Tibial nerve (tissue), 4 donors: ENCODE measurements around the gene MEIS1. TPM values are rescaled to one million over a fixed set of nuclear protein-coding genes. Genes with fewer than 3 reads are reported as not detected.
"Not testable (repeated sequence)": the region's sequence is repeated elsewhere in the genome, so short reads cannot be mapped to it uniquely, and the experiment has no call there.

Experiments
- DNase-seq, 2 donors: peaks; one replicate each; pipeline ENCODE4 v3.0.0-alpha.2; 2019; ENCODE audit warnings: low spot score in 2 of 2
- H3K27ac ChIP-seq, 4 donors: fragments of 200-600 bp; sonication (generic) in 3 of 4; one replicate each; pipeline ENCODE4 v1.5.1; 2017 to 2019; ENCODE audit warnings: mild to moderate bottlenecking in 1 of 4
- H3K27me3 ChIP-seq, 2 donors: fragments of 200-600 bp; sonication (generic) in 1 of 2; one replicate each; pipeline versions ENCODE4 v1.5.1 to v1.6.0; 2017 to 2019
- H3K36me3 ChIP-seq, 3 donors: fragments of 200-600 bp; sonication (generic); one replicate each; pipeline ENCODE4 v1.5.1; 2018 to 2019
- H3K4me1 ChIP-seq, 4 donors: fragments of 200-600 bp; sonication (generic) in 3 of 4; one replicate each; pipeline ENCODE4 v1.5.1; 2017 to 2019
- H3K4me3 ChIP-seq, 4 donors: fragments of 200-600 bp; sonication (generic) in 3 of 4; one replicate each; pipeline ENCODE4 v1.5.1; 2017 to 2019; ENCODE audit warnings: mild to moderate bottlenecking in 1 of 4, moderate library complexity in 1 of 4
- H3K9me3 ChIP-seq, 4 donors: fragments of 200-600 bp; sonication (generic) in 3 of 4; one replicate each; pipeline ENCODE4 v1.5.1; 2017 to 2019
- EP300 ChIP-seq, 2 donors: sonication (generic); formaldehyde crosslinking; IDR thresholded peaks; one replicate each; pipeline ENCODE4 v1.6.1; 2017; ENCODE audit warnings: antibody characterized with exemption in 2 of 2, mild to moderate bottlenecking in 1 of 2
- POLR2A ChIP-seq, 2 donors: fragments of 450-650 bp; IDR thresholded peaks; one replicate each; pipeline ENCODE4 v1.6.1; 2017; ENCODE audit warnings: antibody characterized with exemption in 2 of 2, mild to moderate bottlenecking in 2 of 2, moderate library complexity in 2 of 2
- WGBS, 2 donors: methylation state at CpG; one replicate each; pipeline ENCODE4 v1.1.5; 2018; 5-methylcytosine and 5-hydroxymethylcytosine counted together
- total RNA-seq, 4 donors: library from RNA; depleted of rRNA; stranded (reverse); fragments of >200 nt; gene quantifications; one replicate each; pipeline ENCODE4 v1.1.0, GENCODE V29; 2016
- TF ChIP-seq, protein P1 (sequence below), 5 experiments: fragments of 200-600 bp in 3 of 5; fragments of 450-650 bp in 2 of 5; sonication (generic) in 3 of 5; IDR thresholded peaks; one replicate each; pipeline ENCODE4 v1.5.1; 2016 to 2019; ENCODE audit warnings: antibody characterized with exemption in 5 of 5, mild to moderate bottlenecking in 3 of 5, moderate library complexity in 2 of 5

Gene MEIS1
- total RNA-seq, 4 donors from 2014 or later: 9.0 to 18.4 (median 12.5) TPM

DNA sequence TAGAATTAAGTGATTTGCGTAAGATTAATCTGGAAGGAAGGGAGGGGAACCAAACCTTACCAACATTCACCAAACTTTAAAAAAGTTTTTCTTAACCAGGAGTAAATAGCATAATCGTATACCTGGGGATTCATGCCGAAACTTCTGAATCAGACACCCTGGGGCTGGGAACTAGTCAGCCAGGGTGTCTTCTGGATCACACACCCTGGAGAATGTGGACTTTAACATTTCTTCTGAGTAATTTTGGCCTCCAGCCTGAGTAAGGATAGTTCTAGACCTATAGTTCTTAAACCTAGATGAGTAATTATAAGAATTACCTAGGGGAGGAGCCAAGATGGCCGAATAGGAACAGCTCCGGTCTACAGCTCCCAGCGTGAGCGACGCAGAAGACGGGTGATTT, 44.1 kb upstream of the MEIS1 start:
- WGBS, 2 donors: 92 to 96% methylated on average over 9 of the region's 9 CpGs
- Histone ChIP-seq H3K27me3 (no peaks in the 10 kb centered on the region), H3K36me3 (no peaks in the 10 kb centered on the region), H3K4me3 (no peak overlapping the region), H3K4me1 (no peaks in the 10 kb centered on the region), H3K27ac (no peak overlapping the region), H3K9me3 (no peaks in the 10 kb centered on the region)
- DNase-seq: no peak
- TF ChIP-seq, protein P1, sequence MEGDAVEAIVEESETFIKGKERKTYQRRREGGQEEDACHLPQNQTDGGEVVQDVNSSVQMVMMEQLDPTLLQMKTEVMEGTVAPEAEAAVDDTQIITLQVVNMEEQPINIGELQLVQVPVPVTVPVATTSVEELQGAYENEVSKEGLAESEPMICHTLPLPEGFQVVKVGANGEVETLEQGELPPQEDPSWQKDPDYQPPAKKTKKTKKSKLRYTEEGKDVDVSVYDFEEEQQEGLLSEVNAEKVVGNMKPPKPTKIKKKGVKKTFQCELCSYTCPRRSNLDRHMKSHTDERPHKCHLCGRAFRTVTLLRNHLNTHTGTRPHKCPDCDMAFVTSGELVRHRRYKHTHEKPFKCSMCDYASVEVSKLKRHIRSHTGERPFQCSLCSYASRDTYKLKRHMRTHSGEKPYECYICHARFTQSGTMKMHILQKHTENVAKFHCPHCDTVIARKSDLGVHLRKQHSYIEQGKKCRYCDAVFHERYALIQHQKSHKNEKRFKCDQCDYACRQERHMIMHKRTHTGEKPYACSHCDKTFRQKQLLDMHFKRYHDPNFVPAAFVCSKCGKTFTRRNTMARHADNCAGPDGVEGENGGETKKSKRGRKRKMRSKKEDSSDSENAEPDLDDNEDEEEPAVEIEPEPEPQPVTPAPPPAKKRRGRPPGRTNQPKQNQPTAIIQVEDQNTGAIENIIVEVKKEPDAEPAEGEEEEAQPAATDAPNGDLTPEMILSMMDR (IDR thresholded peaks at IDR 0.05): no peak
- TF ChIP-seq EP300 (IDR thresholded peaks at IDR 0.05) (no peak), POLR2A (IDR thresholded peaks at IDR 0.05) (no peak)

DNA sequence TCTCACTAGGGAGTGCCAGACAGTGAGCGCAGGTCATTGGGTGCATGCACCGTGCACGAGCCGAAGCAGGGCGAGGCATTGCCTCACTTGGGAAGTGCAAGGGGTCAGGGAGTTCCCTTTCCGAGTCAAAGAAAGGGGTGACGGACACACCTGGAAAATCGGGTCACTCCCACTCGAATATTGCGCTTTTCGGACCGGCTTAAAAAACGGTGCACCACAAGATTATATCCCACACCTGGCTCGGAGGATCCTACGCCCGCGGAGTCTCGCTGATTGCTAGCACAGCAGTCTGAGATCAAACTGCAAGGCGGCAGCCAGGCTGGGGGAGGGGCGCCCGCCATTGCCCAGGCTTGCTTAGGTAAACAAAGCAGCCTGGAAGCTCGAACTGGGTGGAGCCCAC, 43.7 kb upstream of the MEIS1 start:
- not testable (repeated sequence) for H3K36me3 ChIP-seq, H3K27me3 ChIP-seq, DNase-seq, H3K4me3 ChIP-seq, H3K4me1 ChIP-seq, H3K9me3 ChIP-seq, H3K27ac ChIP-seq
- WGBS, 2 donors: 80 to 84% methylated on average over 19 to 21 of the region's 22 CpGs

DNA sequence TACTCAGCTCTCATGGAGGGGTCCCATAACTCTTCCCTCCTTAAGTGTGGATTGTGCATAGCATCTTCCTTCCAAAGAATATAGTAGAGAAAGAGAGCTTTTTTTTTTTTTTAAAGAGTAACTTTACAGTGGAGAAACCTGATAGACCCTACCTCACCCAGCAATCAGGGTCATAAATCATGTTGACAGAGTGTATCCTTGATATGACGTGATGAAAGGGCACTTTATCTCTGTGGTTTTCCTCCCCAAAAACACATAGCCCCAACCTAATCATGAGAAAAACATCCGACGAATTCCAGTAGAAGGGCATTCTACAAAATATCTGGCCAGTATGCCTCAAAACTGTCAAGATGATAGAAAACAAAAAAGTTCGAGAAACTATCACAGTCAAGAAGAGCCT, 29.5 kb upstream of the MEIS1 start:
- Histone ChIP-seq H3K4me1 (no peaks in the 10 kb centered on the region), H3K4me3 (no peak overlapping the region), H3K36me3 (no peaks in the 10 kb centered on the region), H3K27me3 (no peaks in the 10 kb centered on the region), H3K27ac (no peak overlapping the region), H3K9me3 (peaks cover 0 to 5% (median 0%) of the 10 kb centered on the region in 4 donors)
- WGBS, 2 donors: 68 to 71% methylated on average over 4 of the region's 4 CpGs
- no peak for DNase-seq
- no peak for TF ChIP-seq POLR2A (IDR thresholded peaks at IDR 0.05)
- no peak for TF ChIP-seq EP300 (IDR thresholded peaks at IDR 0.05)
- TF ChIP-seq, protein P1 (IDR thresholded peaks at IDR 0.05): no peak

DNA sequence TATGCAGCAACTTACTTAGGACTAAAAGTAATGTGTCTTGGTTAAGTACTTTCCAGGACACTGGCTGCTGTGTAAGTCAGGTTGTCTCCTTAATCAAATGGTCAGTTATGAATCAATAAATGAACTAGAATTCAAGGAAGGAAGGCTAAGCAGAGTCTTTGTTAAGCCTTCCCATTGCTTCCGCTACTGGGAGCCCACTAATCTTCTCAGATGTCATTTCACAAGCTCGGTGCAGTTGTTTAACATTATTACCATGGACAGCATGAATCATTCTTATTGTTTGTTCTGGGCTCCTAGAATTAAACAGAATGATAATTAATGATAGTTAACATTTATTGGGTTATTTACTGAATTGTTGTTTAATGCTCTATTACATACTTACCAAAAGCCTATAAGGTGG, 26.0 kb upstream of the MEIS1 start:
- Histone ChIP-seq H3K27me3 (no peaks in the 10 kb centered on the region), H3K36me3 (no peaks in the 10 kb centered on the region), H3K4me1 (no peaks in the 10 kb centered on the region), H3K4me3 (no peak overlapping the region), H3K9me3 (no peaks in the 10 kb centered on the region), H3K27ac (no peak overlapping the region)
- no peak for DNase-seq
- 58 to 64% methylated on average over 2 of the region's 2 CpGs for WGBS, 2 donors
- TF ChIP-seq POLR2A (IDR thresholded peaks at IDR 0.05): no peak
- no peak for TF ChIP-seq EP300 (IDR thresholded peaks at IDR 0.05)
- TF ChIP-seq, protein P1 (IDR thresholded peaks at IDR 0.05): no peak

DNA sequence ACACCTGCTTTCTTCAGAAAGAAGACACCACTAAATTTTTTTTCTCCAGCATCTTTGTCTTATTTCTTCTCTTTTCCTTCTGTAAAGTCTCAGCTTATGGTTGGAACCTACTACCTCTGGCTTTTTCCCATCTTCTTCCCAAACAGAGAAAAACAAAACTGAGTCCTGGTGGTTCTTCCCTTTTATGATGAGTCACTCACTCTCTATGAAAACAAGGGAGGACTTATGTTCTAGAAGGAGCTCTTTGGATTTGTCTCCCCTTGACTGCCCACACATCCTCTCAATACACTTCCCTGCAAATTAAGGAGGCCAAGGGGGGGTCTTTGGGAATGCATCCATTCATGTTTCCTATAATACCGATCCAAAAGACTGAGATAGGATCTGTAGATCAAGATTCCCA, 22.1 kb upstream of the MEIS1 start:
- WGBS, 2 donors: 89 to 91% methylated on average over 1 of the region's 1 CpG

More for the DNA sequence above, 22.1 kb upstream of the MEIS1 start:
- TF ChIP-seq EP300 (IDR thresholded peaks at IDR 0.05): no peak
- TF ChIP-seq, protein P1 (IDR thresholded peaks at IDR 0.05): no peak
- TF ChIP-seq POLR2A (IDR thresholded peaks at IDR 0.05): no peak
- no peak for DNase-seq
- Histone ChIP-seq H3K4me1 (no peaks in the 10 kb centered on the region), H3K27ac (no peak overlapping the region), H3K4me3 (no peak overlapping the region), H3K9me3 (no peaks in the 10 kb centered on the region), H3K27me3 (no peaks in the 10 kb centered on the region), H3K36me3 (no peaks in the 10 kb centered on the region)
